Skeletal muscle satellite cell (primary cell): ENCODE measurements around the gene CNTN4.

Experiments
- H3K27me3 ChIP-seq: 2 replicates; pipeline ENCODE4 v1.7.0; 2013; ENCODE audit warnings: low read length; ENCODE audit not compliant: control insufficient read depth, insufficient read depth
- H3K36me3 ChIP-seq: 2 replicates; pipeline ENCODE4 v1.7.0; 2013; ENCODE audit warnings: mild to moderate bottlenecking, control low read depth, low read length; ENCODE audit not compliant: insufficient read depth
- H3K4me1 ChIP-seq: 2 replicates; pipeline ENCODE4 v1.7.0; 2013; ENCODE audit warnings: low read length; ENCODE audit not compliant: control insufficient read depth, insufficient read depth
- H3K4me2 ChIP-seq: 2 replicates; pipeline ENCODE4 v1.7.0; 2013; ENCODE audit warnings: mild to moderate bottlenecking, low read length
- H3K4me3 ChIP-seq: 2 replicates; pipeline ENCODE4 v1.7.0; 2013; ENCODE audit warnings: low read length
- H3K9ac ChIP-seq: 2 replicates; pipeline ENCODE4 v1.7.0; 2013; ENCODE audit warnings: mild to moderate bottlenecking, low read depth, low read length, moderate library complexity
- H3K9me3 ChIP-seq: replicated peaks from 2 replicates; pipeline ENCODE4 v1.7.0; 2013; ENCODE audit warnings: mild to moderate bottlenecking, control low read depth, low read length

Gene CNTN4

DNA sequence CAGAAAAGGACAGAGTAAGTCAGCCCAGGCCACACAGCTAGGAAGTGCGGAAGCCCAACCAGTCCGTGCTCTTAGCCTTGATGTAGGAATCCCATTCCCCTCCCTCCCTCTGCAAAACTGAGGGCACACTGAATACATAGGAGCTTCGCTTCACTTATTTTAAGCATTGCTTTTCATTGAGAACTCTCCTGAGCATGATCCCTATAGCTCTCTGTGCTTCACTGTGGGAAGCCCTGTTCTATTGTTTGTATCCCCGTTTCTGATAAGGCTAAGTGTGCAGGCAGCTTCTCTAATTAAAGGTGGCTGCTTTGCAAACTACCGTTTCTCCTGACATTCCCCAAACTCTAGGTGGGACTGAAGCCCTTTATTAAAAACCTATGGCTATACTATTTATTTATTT, 981.6 kb downstream of the CNTN4 start:
- Histone ChIP-seq H3K9me3 (no peaks in the 10 kb centered on the region), H3K4me2 (no peak overlapping the region), H3K36me3 (no peaks in the 10 kb centered on the region), H3K9ac (no peak overlapping the region), H3K4me1 (no peaks in the 10 kb centered on the region), H3K27me3 (no peaks in the 10 kb centered on the region), H3K4me3 (no peak overlapping the region)

DNA sequence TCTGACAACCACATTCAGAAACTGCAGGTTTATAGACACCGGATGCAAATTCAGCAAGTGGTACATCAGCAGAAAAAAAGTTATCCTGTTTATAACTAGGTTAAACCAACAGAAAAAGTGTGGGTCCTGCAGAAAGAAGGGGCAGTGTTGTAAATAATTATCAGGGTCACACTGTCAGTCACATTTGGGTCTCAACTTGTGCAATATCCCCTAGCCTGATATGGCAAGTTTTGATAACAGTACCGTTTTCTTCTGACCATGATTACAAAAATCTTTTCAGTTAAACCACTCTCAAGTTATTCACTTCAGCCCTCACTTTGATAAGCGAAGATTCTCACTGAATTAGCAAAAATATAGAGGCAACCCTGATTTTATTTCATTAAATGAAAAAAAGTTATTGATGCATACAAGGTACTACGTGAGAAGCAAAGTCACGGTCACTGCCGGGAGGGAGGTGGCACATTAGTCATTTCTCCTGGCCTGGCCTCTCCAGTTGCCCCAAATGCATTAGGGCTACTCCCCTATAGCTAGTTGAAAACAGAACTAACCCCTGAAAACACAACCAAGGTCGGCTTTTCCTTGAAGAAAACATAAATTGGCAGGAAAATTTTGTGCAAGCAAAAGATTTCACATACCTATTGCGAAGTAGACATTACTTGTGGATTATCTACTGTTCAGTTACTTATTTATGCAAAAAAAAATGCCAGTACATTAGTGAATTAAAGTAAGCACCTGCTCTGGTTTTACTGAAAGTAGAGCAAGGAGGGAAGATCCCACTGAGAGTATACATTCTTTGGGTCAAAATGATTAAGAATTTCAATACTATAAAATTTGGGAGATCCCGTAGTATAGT, 982.9 kb downstream of the CNTN4 start:
- no peak overlapping the region for H3K4me2 ChIP-seq
- no peaks in the 10 kb centered on the region for H3K27me3 ChIP-seq
- H3K4me3 ChIP-seq: no peak overlapping the region
- no peak overlapping the region for H3K9ac ChIP-seq
- no peaks in the 10 kb centered on the region for H3K36me3 ChIP-seq
- H3K9me3 ChIP-seq: no peaks in the 10 kb centered on the region
- H3K4me1 ChIP-seq: no peaks in the 10 kb centered on the region

DNA sequence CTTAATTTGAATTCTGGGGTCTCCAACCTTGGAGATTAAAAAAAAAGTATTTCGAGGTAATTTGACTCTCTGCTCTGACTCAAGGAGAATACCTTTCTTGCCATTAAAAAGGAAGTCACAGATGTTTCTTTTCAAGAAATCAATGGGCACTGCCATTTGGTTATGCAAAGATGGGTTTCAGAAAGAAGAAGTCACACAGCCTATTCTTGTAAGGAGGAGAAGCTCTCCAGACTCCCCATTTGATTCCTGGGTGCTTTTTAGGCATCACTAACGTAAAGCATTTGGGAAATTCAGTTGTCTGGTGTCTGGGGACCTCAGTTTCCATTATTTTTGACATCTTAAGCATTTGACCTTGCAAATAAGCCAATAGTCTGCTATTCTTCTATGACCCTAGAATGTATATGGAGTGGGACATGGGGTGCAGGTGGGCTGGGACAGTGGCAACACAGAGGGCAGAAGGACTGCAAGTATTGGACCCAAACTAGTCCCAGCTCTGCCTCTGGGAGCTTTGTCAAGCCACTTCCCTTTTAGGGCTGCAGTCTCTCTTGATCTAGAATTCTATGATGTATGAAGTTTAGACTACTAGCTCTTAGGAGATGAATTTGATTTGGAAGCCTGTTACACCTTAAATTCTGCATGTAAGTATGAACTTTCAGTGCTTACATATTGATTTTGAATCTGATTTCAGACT, 983.7 kb downstream of the CNTN4 start:
- H3K4me2 ChIP-seq: no peak overlapping the region
- no peaks in the 10 kb centered on the region for H3K9me3 ChIP-seq
- no peaks in the 10 kb centered on the region for H3K27me3 ChIP-seq
- no peaks in the 10 kb centered on the region for H3K36me3 ChIP-seq
- H3K4me3 ChIP-seq: no peak overlapping the region
- H3K4me1 ChIP-seq: no peaks in the 10 kb centered on the region
- no peak overlapping the region for H3K9ac ChIP-seq

- no peaks in the 10 kb centered on the region for H3K9me3 ChIP-seq
- H3K4me2 ChIP-seq: no peak overlapping the region
- H3K36me3 ChIP-seq: no peaks in the 10 kb centered on the region
- H3K27me3 ChIP-seq: no peaks in the 10 kb centered on the region
- no peaks in the 10 kb centered on the region for H3K4me1 ChIP-seq
- H3K4me3 ChIP-seq: no peak overlapping the region
- H3K9ac ChIP-seq: no peak overlapping the region
Observed at GRCh38 chr3:3084890-3085289, 986.2 kb downstream of the CNTN4 start.

- H3K36me3 ChIP-seq: no peaks in the 10 kb centered on the region
- H3K9me3 ChIP-seq: no peaks in the 10 kb centered on the region
- no peak overlapping the region for H3K4me2 ChIP-seq
- H3K4me1 ChIP-seq: no peaks in the 10 kb centered on the region
- no peaks in the 10 kb centered on the region for H3K27me3 ChIP-seq
- no peak overlapping the region for H3K9ac ChIP-seq
- no peak overlapping the region for H3K4me3 ChIP-seq
Observed at GRCh38 chr3:3085782-3086181, 987.1 kb downstream of the CNTN4 start.

- Histone ChIP-seq H3K4me3 (no peak overlapping the region), H3K4me2 (no peak overlapping the region), H3K27me3 (no peaks in the 10 kb centered on the region), H3K9ac (no peak overlapping the region), H3K36me3 (no peaks in the 10 kb centered on the region), H3K4me1 (no peaks in the 10 kb centered on the region), H3K9me3 (no peaks in the 10 kb centered on the region)
Observed at GRCh38 chr3:3086239-3086638, 987.6 kb downstream of the CNTN4 start.

DNA sequence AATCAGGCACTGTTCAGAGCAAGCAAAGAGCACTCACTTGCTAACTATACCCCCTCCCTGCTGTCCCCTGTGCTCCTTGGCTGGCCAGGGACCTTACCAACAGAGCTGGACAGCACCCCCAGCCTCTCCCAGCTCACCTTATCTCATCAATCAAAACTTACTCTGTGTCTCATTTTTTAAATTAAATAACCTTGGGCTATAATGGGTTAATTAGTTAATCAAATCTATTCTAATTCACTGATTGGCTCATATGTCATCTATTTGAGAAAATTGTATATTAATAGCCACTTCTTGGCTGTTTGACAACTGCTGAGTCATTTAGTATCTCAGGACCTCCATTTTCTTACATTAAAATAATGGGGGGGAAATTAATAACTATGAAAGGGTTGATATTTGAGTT, 988.6 kb downstream of the CNTN4 start:
- H3K4me1 ChIP-seq: no peaks in the 10 kb centered on the region

GRCh38 chr3:3087716-3088465, 989.2 kb downstream of the CNTN4 start:
- H3K9ac ChIP-seq: no peak overlapping the region
- no peaks in the 10 kb centered on the region for H3K36me3 ChIP-seq
- no peaks in the 10 kb centered on the region for H3K4me1 ChIP-seq
- H3K9me3 ChIP-seq: no peaks in the 10 kb centered on the region
- H3K4me3 ChIP-seq: no peak overlapping the region
- H3K27me3 ChIP-seq: no peaks in the 10 kb centered on the region
- H3K4me2 ChIP-seq: no peak overlapping the region

More for the DNA sequence above, 988.6 kb downstream of the CNTN4 start:
- no peaks in the 10 kb centered on the region for H3K9me3 ChIP-seq
- H3K36me3 ChIP-seq: no peaks in the 10 kb centered on the region
- no peak overlapping the region for H3K4me2 ChIP-seq
- H3K27me3 ChIP-seq: no peaks in the 10 kb centered on the region
- no peak overlapping the region for H3K9ac ChIP-seq
- H3K4me3 ChIP-seq: no peak overlapping the region

DNA sequence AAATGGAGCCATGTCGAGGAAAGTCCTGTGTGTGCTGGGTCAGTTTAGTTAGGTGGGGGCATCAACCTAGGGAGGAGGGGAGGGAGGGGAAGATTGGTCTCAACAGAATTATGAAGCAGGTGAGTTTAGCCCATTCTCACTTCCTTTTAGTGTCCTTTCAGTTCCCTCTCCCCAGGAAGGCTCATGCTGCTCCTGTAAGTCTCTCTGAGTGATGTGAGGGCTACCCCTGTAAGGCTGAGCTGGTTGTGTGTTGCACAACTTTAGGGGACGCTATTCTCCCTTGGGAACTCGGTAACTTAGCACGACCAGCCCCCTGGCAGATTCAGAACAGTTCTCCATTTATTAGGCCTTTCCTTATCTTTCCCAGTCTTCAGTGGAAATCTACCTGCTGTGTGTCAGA, 990.4 kb downstream of the CNTN4 start:
- H3K27me3 ChIP-seq: no peaks in the 10 kb centered on the region
- H3K4me3 ChIP-seq: no peak overlapping the region
- H3K9me3 ChIP-seq: no peaks in the 10 kb centered on the region
- H3K36me3 ChIP-seq: no peaks in the 10 kb centered on the region
- no peak overlapping the region for H3K9ac ChIP-seq
- H3K4me1 ChIP-seq: no peaks in the 10 kb centered on the region
- no peak overlapping the region for H3K4me2 ChIP-seq

- no peaks in the 10 kb centered on the region for H3K27me3 ChIP-seq
- no peak overlapping the region for H3K9ac ChIP-seq
Observed at GRCh38 chr3:3097958-3098357, 999.3 kb downstream of the CNTN4 start.

DNA sequence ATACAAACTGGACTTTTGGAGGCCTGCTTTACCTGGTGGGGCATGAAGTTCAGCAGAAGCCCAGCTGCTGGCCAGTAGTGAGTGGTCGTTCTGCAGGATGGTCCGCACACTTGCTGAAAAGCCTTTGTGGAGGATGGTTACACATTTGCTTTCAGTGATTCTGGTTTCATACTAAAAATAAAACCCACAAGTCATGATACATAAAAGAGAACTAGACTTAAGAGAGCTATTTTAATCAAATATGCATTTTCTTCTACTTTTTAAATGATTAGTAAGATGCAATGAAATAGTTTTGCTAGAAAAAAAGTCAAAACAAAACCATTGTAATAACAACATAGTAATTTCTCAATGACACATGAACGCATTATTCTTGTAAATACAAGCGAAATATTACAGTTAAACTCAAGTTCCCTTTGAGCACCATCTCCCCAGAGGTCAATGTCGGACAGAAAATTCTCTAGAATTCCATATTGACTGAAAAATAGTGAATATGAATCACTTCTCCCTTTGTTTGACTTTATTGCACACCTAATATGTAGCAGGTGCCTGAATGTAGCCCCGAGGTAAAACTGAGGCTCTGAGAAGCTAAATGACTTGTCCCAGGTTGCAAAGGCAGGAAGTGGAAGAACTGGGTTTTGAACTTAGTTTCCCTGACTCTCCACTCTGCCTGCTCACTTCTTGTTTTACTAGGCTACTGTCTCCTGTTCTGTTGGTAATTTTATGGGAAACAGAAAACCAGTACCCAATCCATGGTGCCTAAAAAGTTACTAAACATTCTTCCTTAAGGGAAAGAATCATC, 1003.2 kb downstream of the CNTN4 start:
- H3K9me3 ChIP-seq: no peaks in the 10 kb centered on the region
- no peak overlapping the region for H3K4me2 ChIP-seq
- no peak overlapping the region for H3K9ac ChIP-seq
- no peak overlapping the region for H3K4me3 ChIP-seq
- no peaks in the 10 kb centered on the region for H3K4me1 ChIP-seq
- H3K36me3 ChIP-seq: no peaks in the 10 kb centered on the region
- no peaks in the 10 kb centered on the region for H3K27me3 ChIP-seq

More at GRCh38 chr3:3097958-3098357, 999.3 kb downstream of the CNTN4 start:
- no peaks in the 10 kb centered on the region for H3K36me3 ChIP-seq
- no peak overlapping the region for H3K4me2 ChIP-seq
- H3K4me3 ChIP-seq: no peak overlapping the region
- H3K4me1 ChIP-seq: no peaks in the 10 kb centered on the region
- no peaks in the 10 kb centered on the region for H3K9me3 ChIP-seq
